GM12878 (cell line): ENCODE data around the gene RASGRP2. TPM values are rescaled to one million over a fixed set of nuclear protein-coding genes. Genes with fewer than 3 reads are reported as not detected.

Experiments
- ATAC-seq: fragments of 200-7000 bp; cut with Tn5 transposase; 3 replicates; pipeline ENCODE4 v1.9.1; 2020; ENCODE audit warnings: mild to moderate bottlenecking, moderate library complexity
- BruUV-seq: library from RNA; stranded (reverse); fragments of 400-500 nt; replicated peaks from 2 replicates; lab custom pipeline; 2021; lab: Mats Ljungman, UMichigan
- CTCF ChIA-PET: fragments of 300-600 bp; sonication (Branson Sonifier 250); formaldehyde crosslinking; extraction: SDS; loops from one replicate; lab custom pipeline; 2021; ENCODE audit warnings: inconsistent platforms; lab: Yijun Ruan, JAX
- POLR2A ChIA-PET: fragments of 350-600 bp; formaldehyde crosslinking; extraction: SDS; loops from one replicate; lab custom pipeline; 2021; ENCODE audit warnings: inconsistent platforms; lab: Charles Lee
- RAD21 ChIA-PET: fragments of 300-600 bp; sonication (Branson Sonifier 250); formaldehyde crosslinking; loops from one replicate; lab custom pipeline; 2023; ENCODE audit warnings: antibody characterized with exemption; ENCODE audit not compliant: unreplicated experiment; lab: Charles Lee
- SMC1A ChIA-PET: fragments of 300-600 bp; sonication (Branson Sonifier 250); formaldehyde crosslinking; loops from one replicate; lab custom pipeline; 2023; ENCODE audit not compliant: unreplicated experiment, uncharacterized antibody; lab: Charles Lee
- DNase-seq: peaks from one replicate; pipeline ENCODE4 v3.0.0-alpha.2; 2011; ENCODE audit warnings: low read depth, low spot score
- FAIRE-seq: peaks from 3 replicates; lab custom pipeline; 2011; peaks lifted over from hg19 to GRCh38; lab: Jason Lieb, UNC
- H2AFZ ChIP-seq: 2 replicates; pipeline ENCODE4 v1.6.0; 2011; ENCODE audit warnings: low read depth, low read length, control low read depth; ENCODE audit not compliant: control insufficient read depth
- H3K27ac ChIP-seq: 2 replicates; pipeline ENCODE4 v1.5.1; 2011; ENCODE audit warnings: control low read depth; ENCODE audit not compliant: control insufficient read depth, insufficient read depth
- H3K27me3 ChIP-seq, 2 experiments: replicated peaks in 1 of 2; 2 replicates each; pipeline versions ENCODE4 v1.6.0 to v1.6.1; 2011; ENCODE audit warnings: low read length in 1 of 2; ENCODE audit not compliant: control insufficient read depth in 2 of 2, insufficient read depth in 2 of 2
- H3K36me3 ChIP-seq, 2 experiments: 2 replicates each; pipeline ENCODE4 v1.5.1; 2011; ENCODE audit warnings: low read length in 1 of 2; ENCODE audit not compliant: control insufficient read depth in 2 of 2, insufficient read depth in 2 of 2
- H3K4me1 ChIP-seq: 2 replicates; pipeline ENCODE4 v1.6.1; 2011; ENCODE audit warnings: mild to moderate bottlenecking, low read length, moderate library complexity, mixed read lengths; ENCODE audit not compliant: control insufficient read depth, insufficient read depth
- H3K4me2 ChIP-seq: 2 replicates; pipeline ENCODE4 v1.6.0; 2011; ENCODE audit warnings: control low read depth; ENCODE audit not compliant: control insufficient read depth, insufficient read depth
- H3K4me3 ChIP-seq: fragments of 200-600 bp; sonication (generic); 2 replicates; pipeline ENCODE4 v1.5.1; 2016
- H3K79me2 ChIP-seq: 2 replicates; pipeline ENCODE4 v1.6.0; 2011; ENCODE audit warnings: low read length; ENCODE audit not compliant: control insufficient read depth, insufficient read depth
- H3K9ac ChIP-seq: 2 replicates; pipeline ENCODE4 v1.8.0; 2011; ENCODE audit warnings: low read length, control low read depth, mixed read lengths; ENCODE audit not compliant: control insufficient read depth, insufficient read depth
- H3K9me3 ChIP-seq: replicated peaks from 3 replicates; pipeline ENCODE4 v1.5.1; 2011; ENCODE audit warnings: mild to moderate bottlenecking, low read length; ENCODE audit not compliant: control insufficient read depth, insufficient read depth
- H4K20me1 ChIP-seq: 2 replicates; pipeline ENCODE4 v1.6.0; 2011; ENCODE audit not compliant: control insufficient read depth, insufficient read depth
- BCL11A ChIP-seq: IDR thresholded peaks from 2 replicates; pipeline ENCODE4 v1.6.1; 2011; ENCODE audit warnings: low read depth, low read length
- BMI1 ChIP-seq: fragments of 450-650 bp; IDR thresholded peaks from 2 replicates; pipeline ENCODE4 v1.6.1; 2016; ENCODE audit warnings: mild to moderate bottlenecking, moderate library complexity, borderline replicate concordance
- E2F8 ChIP-seq: fragments of 450-650 bp; IDR thresholded peaks from 2 replicates; pipeline ENCODE4 v1.6.1; 2018; ENCODE audit warnings: mild to moderate bottlenecking, low read depth, moderate library complexity; ENCODE audit not compliant: partially characterized antibody
- FOS ChIP-seq: IDR thresholded peaks from 3 replicates; pipeline ENCODE4 v1.6.1; 2011; ENCODE audit warnings: borderline replicate concordance; ENCODE audit not compliant: insufficient read length; ENCODE audit errors: extremely low read depth
- PKNOX1 ChIP-seq: fragments of 450-650 bp; IDR thresholded peaks from 2 replicates; pipeline ENCODE4 v1.6.1; 2016; ENCODE audit warnings: mild to moderate bottlenecking
- POLR2AphosphoS5 ChIP-seq: IDR thresholded peaks from 2 replicates; pipeline ENCODE4 v1.6.1; 2011; ENCODE audit warnings: mild to moderate bottlenecking, low read length, inconsistent platforms
- RELA ChIP-seq: fragments of 450-650 bp; IDR thresholded peaks from 2 replicates; pipeline ENCODE4 v1.8.0; 2014; ENCODE audit warnings: borderline replicate concordance; ENCODE audit not compliant: partially characterized antibody
- SMAD5 ChIP-seq: IDR thresholded peaks from 2 replicates; pipeline ENCODE4 v1.6.1; 2016; ENCODE audit warnings: antibody characterized with exemption, low read depth
- SMARCA5 ChIP-seq: fragments of 450-650 bp; IDR thresholded peaks from 2 replicates; pipeline ENCODE4 v1.6.1; 2017; ENCODE audit warnings: mild to moderate bottlenecking
- TAF1 ChIP-seq: IDR thresholded peaks from 2 replicates; pipeline ENCODE4 v1.6.1; 2011; ENCODE audit warnings: mild to moderate bottlenecking, low read depth, low read length, borderline replicate concordance
- YBX1 ChIP-seq: fragments of 450-650 bp; IDR thresholded peaks from 2 replicates; pipeline ENCODE4 v1.6.1; 2016; ENCODE audit warnings: antibody characterized with exemption
- ZBED1 ChIP-seq: IDR thresholded peaks from 2 replicates; pipeline ENCODE4 v1.6.1; 2016; ENCODE audit warnings: borderline replicate concordance
- WGBS: methylation state at CpG from one replicate; pipeline ENCODE4 v1.1.6; 2016; ENCODE audit warnings: low lambda C conversion rate; ENCODE audit not compliant: insufficient replicate concordance, insufficient coverage; ENCODE audit errors: missing lambda C conversion rate; 5-methylcytosine and 5-hydroxymethylcytosine counted together
- in situ Hi-C: fragments of 300-500 bp; cut with MboI; formaldehyde crosslinking; loops from 9 replicates; pipeline ENCODE4 v1.14.3; 2018; ENCODE audit warnings: mixed read lengths
- intact Hi-C: fragments of 100-400 bp; cut with micrococcal nuclease; formaldehyde crosslinking; loops from one replicate; pipeline ENCODE4 v1.14.2; 2022; ENCODE audit not compliant: unreplicated experiment
- polyA plus RNA-seq, 11 experiments: library from polyadenylated mRNA; depleted of rRNA in 4 of 11; unstranded in 6 of 11; stranded (reverse) in 5 of 11; fragments of >200 nt; fragmentation: Nextera tagmentation in 4 of 11; fragmentation: Illumina TruSeq in 1 of 11; extraction: Ambion mirVana in 4 of 11; extraction: Trizol in 1 of 11; gene quantifications; 1 replicate in 1 of 11; 2 replicates in 10 of 11; pipeline versions ENCODE4 v1.2.1 to v1.2.3, GENCODE V29; 2011 to 2016; ENCODE audit warnings: inconsistent platforms in 2 of 11, missing spikeins in 2 of 11, low read depth in 1 of 11
- total RNA-seq, 4 experiments: library from RNA; depleted of rRNA in 3 of 4; stranded (reverse); fragments of >200 nt in 3 of 4; fragmentation: Illumina TruSeq in 1 of 4; extraction: Trizol in 1 of 4; gene quantifications; 2 replicates each; pipeline versions ENCODE4 v1.2.1 to v1.2.3, GENCODE V29; 2013 to 2021
- TF ChIP-seq, protein P1 (sequence below): IDR thresholded peaks from 2 replicates; pipeline ENCODE4 v1.6.1; 2012; ENCODE audit warnings: low read depth, low read length, improper control_type of control experiment
- TF ChIP-seq, protein P2 (sequence below): fragments of 450-650 bp; IDR thresholded peaks from 2 replicates; pipeline ENCODE4 v1.6.1; 2017; ENCODE audit warnings: mild to moderate bottlenecking
- TF ChIP-seq, protein P3 (sequence below): fragments of 450-650 bp; formaldehyde crosslinking; IDR thresholded peaks from 2 replicates; pipeline ENCODE4 v1.5.0; 2022; ENCODE audit warnings: mild to moderate bottlenecking, missing genetic modification characterization

The RASGRP2 gene
- total and polyA plus RNA-seq, 10 of the 15 experiments (the other 5 are each of a cell fraction or from before 2014, with no cell fraction given): 0.26 to 9.0 (median 5.4) TPM

DNA sequence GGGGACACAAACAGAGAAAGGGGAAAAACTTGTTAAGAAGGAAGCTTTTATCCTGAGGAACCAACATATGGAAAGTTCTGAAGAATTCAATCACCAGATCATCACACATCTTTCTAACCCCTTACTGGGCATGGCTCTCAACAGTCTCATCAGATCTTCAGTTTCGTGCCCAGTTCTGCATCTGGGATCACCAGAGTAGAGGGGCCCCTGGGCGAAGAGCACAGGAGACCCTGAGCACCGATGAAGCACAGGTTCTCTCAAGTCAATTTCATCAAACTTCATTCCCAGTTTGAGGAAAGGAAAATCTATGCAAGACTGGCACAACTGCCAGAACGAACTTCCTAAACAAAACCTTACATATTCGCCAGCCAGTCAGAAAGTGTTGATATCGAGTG lies 24.4 kb upstream of the RASGRP2 start:
- Histone ChIP-seq H3K9ac (no peak overlapping the region), H3K4me2 (no peak overlapping the region), H2AFZ (no peak overlapping the region), H3K27me3 (no peaks in the 10 kb centered on the region), H3K27ac (no peak overlapping the region), H3K36me3 (peaks cover 48 to 63% of the 10 kb centered on the region in 2 experiments), H3K4me3 (no peak overlapping the region), H3K9me3 (no peaks in the 10 kb centered on the region), H3K4me1 (peaks cover 30% of the 10 kb centered on the region), H3K79me2 (peaks cover 28% of the 10 kb centered on the region), H4K20me1 (peaks cover 28% of the 10 kb centered on the region)
- intact Hi-C loops (no loop called here), in situ Hi-C loops (no loop called here)
- RAD21 ChIA-PET: no interaction called here
- no peak for TF ChIP-seq BCL11A
- no peak for TF ChIP-seq FOS
- no peak for TF ChIP-seq PKNOX1
- no peak for TF ChIP-seq ZBED1
- TF ChIP-seq, protein P1, sequence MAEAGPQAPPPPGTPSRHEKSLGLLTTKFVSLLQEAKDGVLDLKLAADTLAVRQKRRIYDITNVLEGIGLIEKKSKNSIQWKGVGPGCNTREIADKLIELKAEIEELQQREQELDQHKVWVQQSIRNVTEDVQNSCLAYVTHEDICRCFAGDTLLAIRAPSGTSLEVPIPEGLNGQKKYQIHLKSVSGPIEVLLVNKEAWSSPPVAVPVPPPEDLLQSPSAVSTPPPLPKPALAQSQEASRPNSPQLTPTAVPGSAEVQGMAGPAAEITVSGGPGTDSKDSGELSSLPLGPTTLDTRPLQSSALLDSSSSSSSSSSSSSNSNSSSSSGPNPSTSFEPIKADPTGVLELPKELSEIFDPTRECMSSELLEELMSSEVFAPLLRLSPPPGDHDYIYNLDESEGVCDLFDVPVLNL: no peak
- no peak for TF ChIP-seq SMARCA5
- TF ChIP-seq SMAD5: peak; percentile 26; the same call in 1 of the 2 replicates
- TF ChIP-seq E2F8: no peak
- TF ChIP-seq YBX1: no peak
- TF ChIP-seq, protein P2, sequence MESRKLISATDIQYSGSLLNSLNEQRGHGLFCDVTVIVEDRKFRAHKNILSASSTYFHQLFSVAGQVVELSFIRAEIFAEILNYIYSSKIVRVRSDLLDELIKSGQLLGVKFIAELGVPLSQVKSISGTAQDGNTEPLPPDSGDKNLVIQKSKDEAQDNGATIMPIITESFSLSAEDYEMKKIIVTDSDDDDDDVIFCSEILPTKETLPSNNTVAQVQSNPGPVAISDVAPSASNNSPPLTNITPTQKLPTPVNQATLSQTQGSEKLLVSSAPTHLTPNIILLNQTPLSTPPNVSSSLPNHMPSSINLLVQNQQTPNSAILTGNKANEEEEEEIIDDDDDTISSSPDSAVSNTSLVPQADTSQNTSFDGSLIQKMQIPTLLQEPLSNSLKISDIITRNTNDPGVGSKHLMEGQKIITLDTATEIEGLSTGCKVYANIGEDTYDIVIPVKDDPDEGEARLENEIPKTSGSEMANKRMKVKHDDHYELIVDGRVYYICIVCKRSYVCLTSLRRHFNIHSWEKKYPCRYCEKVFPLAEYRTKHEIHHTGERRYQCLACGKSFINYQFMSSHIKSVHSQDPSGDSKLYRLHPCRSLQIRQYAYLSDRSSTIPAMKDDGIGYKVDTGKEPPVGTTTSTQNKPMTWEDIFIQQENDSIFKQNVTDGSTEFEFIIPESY: no peak
- no peak for TF ChIP-seq TAF1
- TF ChIP-seq, protein P3, sequence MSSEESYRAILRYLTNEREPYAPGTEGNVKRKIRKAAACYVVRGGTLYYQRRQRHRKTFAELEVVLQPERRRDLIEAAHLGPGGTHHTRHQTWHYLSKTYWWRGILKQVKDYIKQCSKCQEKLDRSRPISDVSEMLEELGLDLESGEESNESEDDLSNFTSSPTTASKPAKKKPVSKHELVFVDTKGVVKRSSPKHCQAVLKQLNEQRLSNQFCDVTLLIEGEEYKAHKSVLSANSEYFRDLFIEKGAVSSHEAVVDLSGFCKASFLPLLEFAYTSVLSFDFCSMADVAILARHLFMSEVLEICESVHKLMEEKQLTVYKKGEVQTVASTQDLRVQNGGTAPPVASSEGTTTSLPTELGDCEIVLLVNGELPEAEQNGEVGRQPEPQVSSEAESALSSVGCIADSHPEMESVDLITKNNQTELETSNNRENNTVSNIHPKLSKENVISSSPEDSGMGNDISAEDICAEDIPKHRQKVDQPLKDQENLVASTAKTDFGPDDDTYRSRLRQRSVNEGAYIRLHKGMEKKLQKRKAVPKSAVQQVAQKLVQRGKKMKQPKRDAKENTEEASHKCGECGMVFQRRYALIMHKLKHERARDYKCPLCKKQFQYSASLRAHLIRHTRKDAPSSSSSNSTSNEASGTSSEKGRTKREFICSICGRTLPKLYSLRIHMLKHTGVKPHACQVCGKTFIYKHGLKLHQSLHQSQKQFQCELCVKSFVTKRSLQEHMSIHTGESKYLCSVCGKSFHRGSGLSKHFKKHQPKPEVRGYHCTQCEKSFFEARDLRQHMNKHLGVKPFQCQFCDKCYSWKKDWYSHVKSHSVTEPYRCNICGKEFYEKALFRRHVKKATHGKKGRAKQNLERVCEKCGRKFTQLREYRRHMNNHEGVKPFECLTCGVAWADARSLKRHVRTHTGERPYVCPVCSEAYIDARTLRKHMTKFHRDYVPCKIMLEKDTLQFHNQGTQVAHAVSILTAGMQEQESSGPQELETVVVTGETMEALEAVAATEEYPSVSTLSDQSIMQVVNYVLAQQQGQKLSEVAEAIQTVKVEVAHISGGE (CRISPR knock-in tag): no peak
- TF ChIP-seq RELA: no peak
- 0 out of 2 replicates have a peak, but pooled peaks have one; percentile 11 for TF ChIP-seq POLR2AphosphoS5
- no peak for TF ChIP-seq BMI1
- SMC1A ChIA-PET: no interaction called here
- ATAC-seq (no peak), FAIRE-seq (no peak), DNase-seq (no peak)
- WGBS: 98% methylated on average over 6 of the region's 6 CpGs
- CTCF ChIA-PET: interaction anchor here (1.1 to 1.9 kb wide), 4 partner anchors 17 to 125 kb away, joined by 3 to 6 read pairs (median 4); no protein-coding TSS in a partner anchor
- POLR2A ChIA-PET: no interaction called here
- BruUV-seq: no TSS peak
